ENCODE results near the gene WNT3A.

Gene WNT3A

GRCh38 chr1:228048659-228049298 lies 42.0 kb downstream of the WNT3A start:
- peak in 1 of 2 donors; percentile 9 for DNase-seq

- DNase-seq: peak in 1 of 2 donors; percentile 5
Measured at GRCh38 chr1:228050571-228051231, 43.9 kb downstream of the WNT3A start.

GRCh38 chr1:228058172-228058948 lies 51.6 kb downstream of the WNT3A start:
- no peak for DNase-seq

- DNase-seq: peak; percentile 34 to 36
Measured at GRCh38 chr1:228058949-228059633, 52.3 kb downstream of the WNT3A start.

- DNase-seq: peak; percentile 66 to 75
Measured at GRCh38 chr1:228059634-228060457, 53.0 kb downstream of the WNT3A start.

- DNase-seq: no peak
Measured at GRCh38 chr1:228060458-228061190, 53.8 kb downstream of the WNT3A start.

GRCh38 chr1:228061411-228062084 lies 54.8 kb downstream of the WNT3A start:
- DNase-seq: no peak

- DNase-seq: no peak
Measured at GRCh38 chr1:228062085-228062791, 55.4 kb downstream of the WNT3A start.

- DNase-seq: no peak
Measured at GRCh38 chr1:228062812-228063211, 56.0 kb downstream of the WNT3A start.

GRCh38 chr1:228063251-228064191 lies 56.7 kb downstream of the WNT3A start:
- DNase-seq: no peak

GRCh38 chr1:228064296-228064695 lies 57.5 kb downstream of the WNT3A start:
- DNase-seq: no peak

- no peak for DNase-seq
Measured at GRCh38 chr1:228064741-228065542, 58.1 kb downstream of the WNT3A start.

- DNase-seq: no peak
Measured at GRCh38 chr1:228065543-228066347, 58.9 kb downstream of the WNT3A start.

GRCh38 chr1:228066416-228066815 lies 59.6 kb downstream of the WNT3A start:
- DNase-seq: no peak

GRCh38 chr1:228066891-228067654 lies 60.3 kb downstream of the WNT3A start:
- no peak for DNase-seq

- DNase-seq: no peak
Measured at GRCh38 chr1:228068359-228068758, 61.6 kb downstream of the WNT3A start.

GRCh38 chr1:228070173-228070572 lies 63.4 kb downstream of the WNT3A start:
- no peak for DNase-seq

All from stimulated activated CD4-positive, alpha-beta T cell treated with anti-CD3 and anti-CD28 coated beads, Interleukin-2, amount 100 ng/mL, for 24 hours (primary cell).